GM12878 (cell line): ENCODE data around the gene MYO15B. TPM values are rescaled to one million over a fixed set of nuclear protein-coding genes. Genes with fewer than 3 reads are reported as not detected.

Source experiments
- ATF7 ChIP-seq: fragments of 450-650 bp; IDR thresholded peaks from 2 replicates; pipeline ENCODE4 v1.6.1; 2016; ENCODE audit warnings: low read depth, mild to moderate bottlenecking
- FOS ChIP-seq: IDR thresholded peaks from 3 replicates; pipeline ENCODE4 v1.6.1; 2011; ENCODE audit warnings: borderline replicate concordance; ENCODE audit not compliant: insufficient read length; ENCODE audit errors: extremely low read depth
- MYB ChIP-seq: fragments of 150-350 bp; IDR thresholded peaks from 2 replicates; pipeline ENCODE4 v1.6.1; 2014; ENCODE audit warnings: mild to moderate bottlenecking, low read depth, low read length, borderline replicate concordance
- SP1 ChIP-seq: IDR thresholded peaks from one replicate; pipeline ENCODE4 v1.6.1; 2011; ENCODE audit warnings: low read depth, low read length
- TBL1XR1 ChIP-seq: IDR thresholded peaks from 2 replicates; pipeline ENCODE4 v1.6.1; 2012; ENCODE audit warnings: low read depth, low read length, improper control_type of control experiment
- TCF7 ChIP-seq: IDR thresholded peaks from 2 replicates; pipeline ENCODE4 v1.6.1; 2014; ENCODE audit warnings: antibody characterized with exemption, borderline replicate concordance
- polyA plus RNA-seq, 11 experiments: library from polyadenylated mRNA; depleted of rRNA in 4 of 11; unstranded in 6 of 11; stranded (reverse) in 5 of 11; fragments of >200 nt; fragmentation: Nextera tagmentation in 4 of 11; fragmentation: Illumina TruSeq in 1 of 11; extraction: Ambion mirVana in 4 of 11; extraction: Trizol in 1 of 11; gene quantifications; 1 replicate in 1 of 11; 2 replicates in 10 of 11; pipeline versions ENCODE4 v1.2.1 to v1.2.3, GENCODE V29; 2011 to 2016; ENCODE audit warnings: inconsistent platforms in 2 of 11, missing spikeins in 2 of 11, low read depth in 1 of 11
- total RNA-seq, 4 experiments: library from RNA; depleted of rRNA in 3 of 4; stranded (reverse); fragments of >200 nt in 3 of 4; fragmentation: Illumina TruSeq in 1 of 4; extraction: Trizol in 1 of 4; gene quantifications; 2 replicates each; pipeline versions ENCODE4 v1.2.1 to v1.2.3, GENCODE V29; 2013 to 2021
- TF ChIP-seq, protein P1 (sequence below): fragments of 450-650 bp; formaldehyde crosslinking; IDR thresholded peaks from 2 replicates; pipeline ENCODE4 v1.4.0; 2020; ENCODE audit warnings: mild to moderate bottlenecking, moderate library complexity
- TF ChIP-seq, protein P2 (sequence below): fragments of 450-650 bp; IDR thresholded peaks from 2 replicates; pipeline ENCODE4 v1.6.1; 2016; ENCODE audit warnings: mild to moderate bottlenecking
- TF ChIP-seq, protein P3 (sequence below): IDR thresholded peaks from 2 replicates; pipeline ENCODE4 v1.6.1; 2012; ENCODE audit warnings: low read length, inconsistent platforms
- TF ChIP-seq, protein P4 (sequence below): fragments of 450-650 bp; IDR thresholded peaks from 2 replicates; pipeline ENCODE4 v1.6.1; 2014; ENCODE audit warnings: mild to moderate bottlenecking
- TF ChIP-seq, protein P5 (sequence below): fragments of 450-650 bp; IDR thresholded peaks from 2 replicates; pipeline ENCODE4 v1.6.1; 2017; ENCODE audit warnings: borderline replicate concordance

MYO15B gene
- total and polyA plus RNA-seq, 10 of the 15 experiments (the other 5 are each of a cell fraction or from before 2014, with no cell fraction given) = 0.67 to 15.4 (median 2.3) TPM; not detected in 1

- TF ChIP-seq, protein P1, sequence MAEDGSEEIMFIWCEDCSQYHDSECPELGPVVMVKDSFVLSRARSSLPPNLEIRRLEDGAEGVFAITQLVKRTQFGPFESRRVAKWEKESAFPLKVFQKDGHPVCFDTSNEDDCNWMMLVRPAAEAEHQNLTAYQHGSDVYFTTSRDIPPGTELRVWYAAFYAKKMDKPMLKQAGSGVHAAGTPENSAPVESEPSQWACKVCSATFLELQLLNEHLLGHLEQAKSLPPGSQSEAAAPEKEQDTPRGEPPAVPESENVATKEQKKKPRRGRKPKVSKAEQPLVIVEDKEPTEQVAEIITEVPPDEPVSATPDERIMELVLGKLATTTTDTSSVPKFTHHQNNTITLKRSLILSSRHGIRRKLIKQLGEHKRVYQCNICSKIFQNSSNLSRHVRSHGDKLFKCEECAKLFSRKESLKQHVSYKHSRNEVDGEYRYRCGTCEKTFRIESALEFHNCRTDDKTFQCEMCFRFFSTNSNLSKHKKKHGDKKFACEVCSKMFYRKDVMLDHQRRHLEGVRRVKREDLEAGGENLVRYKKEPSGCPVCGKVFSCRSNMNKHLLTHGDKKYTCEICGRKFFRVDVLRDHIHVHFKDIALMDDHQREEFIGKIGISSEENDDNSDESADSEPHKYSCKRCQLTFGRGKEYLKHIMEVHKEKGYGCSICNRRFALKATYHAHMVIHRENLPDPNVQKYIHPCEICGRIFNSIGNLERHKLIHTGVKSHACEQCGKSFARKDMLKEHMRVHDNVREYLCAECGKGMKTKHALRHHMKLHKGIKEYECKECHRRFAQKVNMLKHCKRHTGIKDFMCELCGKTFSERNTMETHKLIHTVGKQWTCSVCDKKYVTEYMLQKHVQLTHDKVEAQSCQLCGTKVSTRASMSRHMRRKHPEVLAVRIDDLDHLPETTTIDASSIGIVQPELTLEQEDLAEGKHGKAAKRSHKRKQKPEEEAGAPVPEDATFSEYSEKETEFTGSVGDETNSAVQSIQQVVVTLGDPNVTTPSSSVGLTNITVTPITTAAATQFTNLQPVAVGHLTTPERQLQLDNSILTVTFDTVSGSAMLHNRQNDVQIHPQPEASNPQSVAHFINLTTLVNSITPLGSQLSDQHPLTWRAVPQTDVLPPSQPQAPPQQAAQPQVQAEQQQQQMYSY (CRISPR knock-in tag) = no peak
- no peak for TF ChIP-seq TCF7
- TF ChIP-seq, protein P2, sequence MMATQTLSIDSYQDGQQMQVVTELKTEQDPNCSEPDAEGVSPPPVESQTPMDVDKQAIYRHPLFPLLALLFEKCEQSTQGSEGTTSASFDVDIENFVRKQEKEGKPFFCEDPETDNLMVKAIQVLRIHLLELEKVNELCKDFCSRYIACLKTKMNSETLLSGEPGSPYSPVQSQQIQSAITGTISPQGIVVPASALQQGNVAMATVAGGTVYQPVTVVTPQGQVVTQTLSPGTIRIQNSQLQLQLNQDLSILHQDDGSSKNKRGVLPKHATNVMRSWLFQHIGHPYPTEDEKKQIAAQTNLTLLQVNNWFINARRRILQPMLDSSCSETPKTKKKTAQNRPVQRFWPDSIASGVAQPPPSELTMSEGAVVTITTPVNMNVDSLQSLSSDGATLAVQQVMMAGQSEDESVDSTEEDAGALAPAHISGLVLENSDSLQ = peak; percentile 42; the same call in 1 of the 2 replicates
- TF ChIP-seq, protein P3, sequence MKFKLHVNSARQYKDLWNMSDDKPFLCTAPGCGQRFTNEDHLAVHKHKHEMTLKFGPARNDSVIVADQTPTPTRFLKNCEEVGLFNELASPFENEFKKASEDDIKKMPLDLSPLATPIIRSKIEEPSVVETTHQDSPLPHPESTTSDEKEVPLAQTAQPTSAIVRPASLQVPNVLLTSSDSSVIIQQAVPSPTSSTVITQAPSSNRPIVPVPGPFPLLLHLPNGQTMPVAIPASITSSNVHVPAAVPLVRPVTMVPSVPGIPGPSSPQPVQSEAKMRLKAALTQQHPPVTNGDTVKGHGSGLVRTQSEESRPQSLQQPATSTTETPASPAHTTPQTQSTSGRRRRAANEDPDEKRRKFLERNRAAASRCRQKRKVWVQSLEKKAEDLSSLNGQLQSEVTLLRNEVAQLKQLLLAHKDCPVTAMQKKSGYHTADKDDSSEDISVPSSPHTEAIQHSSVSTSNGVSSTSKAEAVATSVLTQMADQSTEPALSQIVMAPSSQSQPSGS = no peak
- TF ChIP-seq SP1 = peak; percentile 74
- 0 out of 2 replicates have a peak, but pooled peaks have one; percentile 26 for TF ChIP-seq TBL1XR1
- TF ChIP-seq MYB = no peak
- TF ChIP-seq, protein P4, sequence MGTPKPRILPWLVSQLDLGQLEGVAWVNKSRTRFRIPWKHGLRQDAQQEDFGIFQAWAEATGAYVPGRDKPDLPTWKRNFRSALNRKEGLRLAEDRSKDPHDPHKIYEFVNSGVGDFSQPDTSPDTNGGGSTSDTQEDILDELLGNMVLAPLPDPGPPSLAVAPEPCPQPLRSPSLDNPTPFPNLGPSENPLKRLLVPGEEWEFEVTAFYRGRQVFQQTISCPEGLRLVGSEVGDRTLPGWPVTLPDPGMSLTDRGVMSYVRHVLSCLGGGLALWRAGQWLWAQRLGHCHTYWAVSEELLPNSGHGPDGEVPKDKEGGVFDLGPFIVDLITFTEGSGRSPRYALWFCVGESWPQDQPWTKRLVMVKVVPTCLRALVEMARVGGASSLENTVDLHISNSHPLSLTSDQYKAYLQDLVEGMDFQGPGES = no peak
- peak; percentile 90 for TF ChIP-seq ATF7
- TF ChIP-seq, protein P5, sequence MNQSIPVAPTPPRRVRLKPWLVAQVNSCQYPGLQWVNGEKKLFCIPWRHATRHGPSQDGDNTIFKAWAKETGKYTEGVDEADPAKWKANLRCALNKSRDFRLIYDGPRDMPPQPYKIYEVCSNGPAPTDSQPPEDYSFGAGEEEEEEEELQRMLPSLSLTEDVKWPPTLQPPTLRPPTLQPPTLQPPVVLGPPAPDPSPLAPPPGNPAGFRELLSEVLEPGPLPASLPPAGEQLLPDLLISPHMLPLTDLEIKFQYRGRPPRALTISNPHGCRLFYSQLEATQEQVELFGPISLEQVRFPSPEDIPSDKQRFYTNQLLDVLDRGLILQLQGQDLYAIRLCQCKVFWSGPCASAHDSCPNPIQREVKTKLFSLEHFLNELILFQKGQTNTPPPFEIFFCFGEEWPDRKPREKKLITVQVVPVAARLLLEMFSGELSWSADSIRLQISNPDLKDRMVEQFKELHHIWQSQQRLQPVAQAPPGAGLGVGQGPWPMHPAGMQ = no peak
- TF ChIP-seq FOS = no peak
Observed at GRCh38 chr17:75666959-75667790, 79.6 kb downstream of the MYO15B start, which contains the start of the genes RECQL5 and SAP30BP (continued).
